CD4-positive, alpha-beta T cell treated with Interleukin-6 for 4 hours (primary cell): Measurements from ENCODE around the gene ATRAID.
"Not testable (repeated sequence)": the region's sequence is repeated elsewhere in the genome, so short reads cannot be mapped to it uniquely, and the experiment has no call there.

Experiments
- DNase-seq: peaks from one replicate; pipeline ENCODE4 v3.0.0-alpha.2; 2020; ENCODE audit warnings: mixed read lengths

Gene ATRAID, protein sequence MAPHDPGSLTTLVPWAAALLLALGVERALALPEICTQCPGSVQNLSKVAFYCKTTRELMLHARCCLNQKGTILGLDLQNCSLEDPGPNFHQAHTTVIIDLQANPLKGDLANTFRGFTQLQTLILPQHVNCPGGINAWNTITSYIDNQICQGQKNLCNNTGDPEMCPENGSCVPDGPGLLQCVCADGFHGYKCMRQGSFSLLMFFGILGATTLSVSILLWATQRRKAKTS

DNA sequence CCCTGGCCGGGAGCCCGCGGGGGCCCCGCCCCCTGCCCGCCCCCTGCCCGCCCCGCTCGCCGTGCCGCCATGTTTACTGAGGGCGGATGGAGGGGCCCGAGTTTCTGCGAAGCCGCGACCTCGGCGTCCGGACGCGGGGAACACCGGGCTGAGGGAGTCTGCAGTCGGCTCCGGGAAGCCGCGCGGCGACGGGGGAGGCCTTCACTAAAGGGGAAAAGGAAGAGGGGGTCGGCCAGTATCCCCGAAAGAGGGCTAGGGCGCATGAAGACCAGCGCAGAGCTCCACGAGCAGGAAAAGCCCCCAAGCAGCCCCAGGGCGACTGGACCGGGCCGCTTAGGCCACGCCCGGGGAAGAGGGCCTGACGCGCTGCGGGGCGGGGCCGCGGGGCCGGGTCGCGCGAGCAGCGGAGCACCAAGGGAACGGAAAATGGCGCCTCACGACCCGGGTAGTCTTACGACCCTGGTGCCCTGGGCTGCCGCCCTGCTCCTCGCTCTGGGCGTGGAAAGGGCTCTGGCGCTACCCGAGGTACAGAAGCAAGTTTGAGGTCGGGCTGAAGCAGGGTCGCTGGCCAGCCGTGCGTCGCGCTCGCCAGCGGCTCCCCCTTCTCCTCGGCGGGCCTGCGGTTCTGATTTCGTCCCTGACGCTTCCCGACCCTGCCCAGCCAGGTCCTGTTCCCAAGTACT is at the start of gene ATRAID, which contains the start of gene SLC5A6:
ATRAID (plus strand) TSS at position 99 of the 683 bp plus-strand sequence; CDS start at position 427, 328 bp downstream.
SLC5A6 (minus strand) TSS at position 326 of the 683 bp plus-strand sequence. CDS start 4,618 bp downstream, outside the sequence.
- peak; percentile 88 for DNase-seq

DNA sequence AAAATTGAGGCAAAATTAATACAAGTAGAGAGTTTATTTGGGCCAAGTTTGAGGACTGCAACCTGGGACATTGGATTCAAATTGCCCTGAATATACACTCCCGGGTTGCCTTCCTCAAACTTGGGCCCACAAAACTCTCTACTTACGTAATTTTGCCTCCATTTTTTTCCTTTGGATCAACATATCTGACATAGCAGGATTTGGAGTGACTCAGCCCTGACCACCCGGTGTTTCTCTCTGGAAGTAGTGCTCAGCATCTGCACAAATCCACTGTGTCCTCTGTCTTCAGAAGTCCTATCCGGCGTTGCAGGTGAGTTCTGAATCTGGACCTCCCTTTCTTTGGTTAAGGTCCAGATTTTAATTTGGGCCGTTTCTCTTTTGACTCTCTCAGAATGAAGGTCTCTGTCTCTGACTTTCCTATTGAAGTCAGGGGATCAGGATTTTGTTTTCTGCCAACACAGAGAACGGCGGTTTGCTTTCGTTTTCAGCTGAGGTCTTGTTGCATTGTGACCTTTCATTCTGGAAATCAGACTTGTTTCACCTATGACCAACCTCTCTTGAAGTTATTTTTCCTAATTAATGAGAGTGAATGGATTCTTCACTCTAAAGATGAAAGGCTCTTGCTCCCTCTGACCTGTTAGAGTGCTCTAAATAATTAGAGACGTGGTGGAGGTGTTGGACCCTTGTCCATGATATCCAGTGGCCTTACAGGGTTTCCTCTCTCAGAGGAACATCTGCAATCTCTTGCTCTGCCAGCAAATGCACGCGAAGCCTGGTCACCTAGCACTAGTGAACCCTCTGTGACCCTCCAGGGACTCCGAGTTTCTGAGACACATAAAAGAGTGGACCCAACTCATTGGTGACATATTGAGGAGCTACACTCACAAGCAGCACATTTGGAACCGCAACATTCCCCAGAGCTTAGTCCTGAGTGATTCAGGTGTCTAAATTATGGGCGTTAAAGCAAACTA is 49.4 kb upstream of the ATRAID start:
- DNase-seq, result no peak

DNA sequence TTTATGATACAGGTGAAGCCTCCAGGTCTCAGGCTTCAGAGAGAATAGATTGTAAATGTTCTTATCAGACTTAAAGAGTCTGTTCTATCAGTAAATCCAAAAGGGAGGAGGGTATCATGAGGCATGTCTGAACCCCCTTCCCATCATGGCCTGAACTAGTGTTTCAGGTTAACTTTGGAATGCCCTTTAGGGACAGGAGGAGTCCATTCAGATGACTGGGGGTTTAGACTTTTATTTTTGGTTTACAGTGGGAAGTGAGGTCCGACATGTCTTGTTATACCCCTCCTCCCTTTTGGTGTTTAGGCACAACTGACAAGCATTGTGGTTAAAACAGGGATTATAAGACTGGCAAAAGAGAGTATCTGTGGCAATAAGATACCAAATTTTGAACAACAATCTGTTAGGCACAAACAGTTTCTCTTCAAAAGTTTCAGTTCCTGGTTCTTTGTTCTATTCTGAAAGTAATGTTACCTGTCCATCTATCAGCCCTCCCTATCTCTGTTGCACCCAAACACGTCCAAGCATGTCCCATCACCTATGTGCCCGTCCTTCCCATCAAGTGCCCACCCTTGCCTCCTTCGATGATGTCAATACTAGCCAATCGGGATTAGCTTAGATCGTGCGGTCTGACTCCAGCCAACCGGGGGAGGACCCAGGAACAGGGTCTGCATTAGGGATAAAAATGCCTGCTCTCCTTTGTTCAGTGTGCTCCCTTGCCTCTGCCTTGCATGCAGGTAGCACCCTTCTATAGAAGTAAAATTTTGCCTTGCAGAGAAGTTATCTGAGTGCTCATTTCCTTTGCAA is 46.7 kb upstream of the ATRAID start:
- DNase-seq, result no peak

DNA sequence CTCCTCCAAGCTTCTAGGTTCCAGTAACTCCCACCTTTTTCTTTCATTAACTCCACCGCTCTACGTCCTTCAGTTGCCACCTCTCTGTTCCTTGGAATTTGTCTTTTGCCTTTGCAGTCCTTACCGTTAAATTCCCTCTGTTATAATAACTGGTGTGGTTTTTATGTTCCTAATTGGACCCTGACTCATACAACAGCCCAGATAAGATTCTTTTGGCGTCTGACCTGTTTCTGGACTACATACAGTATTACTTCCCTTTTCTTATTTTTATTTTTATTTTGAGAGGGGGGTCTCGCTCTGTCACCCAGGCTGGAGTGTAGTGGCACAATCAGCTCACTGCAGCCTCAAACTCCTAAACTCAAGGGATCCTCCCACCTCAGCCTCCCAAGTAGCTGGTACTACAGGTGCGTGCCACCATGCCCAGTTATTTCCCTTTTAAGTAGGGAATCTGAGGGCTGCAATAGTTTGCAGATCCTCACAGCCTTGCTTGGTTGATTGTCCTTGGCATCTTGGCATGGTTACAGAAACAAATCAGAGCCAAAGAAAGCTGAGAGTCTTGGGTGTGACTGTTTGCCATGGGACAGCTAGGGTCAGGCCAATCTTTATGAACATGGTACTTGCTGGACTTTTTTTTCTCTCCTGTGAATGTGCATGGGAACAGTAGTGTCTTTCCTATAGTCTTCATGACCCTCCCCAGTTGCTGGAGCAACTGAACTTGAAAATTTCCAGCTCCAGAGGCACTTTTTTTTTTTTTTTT is 41.1 kb upstream of the ATRAID start:
- no peak for DNase-seq

DNA sequence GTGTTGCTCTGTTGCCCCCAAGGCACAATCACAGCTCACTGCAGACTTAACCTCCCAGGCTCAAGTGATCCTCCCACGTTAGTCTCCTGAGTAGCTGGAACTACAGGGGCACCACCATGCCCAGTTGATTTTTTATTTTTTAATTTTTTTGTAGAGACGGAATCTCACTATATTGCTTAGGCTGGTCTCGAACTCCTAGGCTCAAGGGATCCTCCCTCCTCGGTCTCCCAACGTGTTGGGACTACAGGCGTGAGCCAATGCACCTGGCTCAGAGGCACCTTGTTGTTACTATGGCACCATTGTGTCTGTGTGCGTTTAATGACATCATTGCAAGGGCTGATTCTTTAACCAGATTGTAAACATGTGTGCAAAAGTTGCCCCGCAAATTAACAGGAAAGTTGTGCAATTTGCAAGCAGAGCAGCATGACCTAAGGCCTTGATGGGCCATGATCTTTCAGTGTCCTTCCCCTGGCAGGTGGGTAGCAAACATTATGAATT is 40.4 kb upstream of the ATRAID start:
- DNase-seq, result no peak

DNA sequence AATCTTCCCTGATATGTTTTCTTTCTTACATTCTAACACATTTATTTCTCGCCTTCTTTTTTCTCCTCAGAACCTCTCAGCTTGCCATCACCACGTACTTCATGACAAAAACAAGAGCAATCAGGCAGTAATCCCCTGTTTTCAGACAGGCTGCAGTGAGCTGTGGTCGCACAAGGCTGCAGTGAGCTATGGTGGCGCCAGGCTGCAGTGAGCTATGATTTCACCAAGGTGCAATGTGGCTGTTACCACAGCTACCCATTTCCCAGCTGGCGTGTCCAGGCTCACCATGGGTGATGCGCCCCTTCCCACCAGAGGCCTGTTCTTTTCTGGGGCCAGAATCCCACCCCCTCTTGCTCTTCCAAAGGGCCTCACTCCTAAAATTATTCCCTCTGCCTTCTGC is 37.2 kb upstream of the ATRAID start:
- DNase-seq, result no peak

DNA sequence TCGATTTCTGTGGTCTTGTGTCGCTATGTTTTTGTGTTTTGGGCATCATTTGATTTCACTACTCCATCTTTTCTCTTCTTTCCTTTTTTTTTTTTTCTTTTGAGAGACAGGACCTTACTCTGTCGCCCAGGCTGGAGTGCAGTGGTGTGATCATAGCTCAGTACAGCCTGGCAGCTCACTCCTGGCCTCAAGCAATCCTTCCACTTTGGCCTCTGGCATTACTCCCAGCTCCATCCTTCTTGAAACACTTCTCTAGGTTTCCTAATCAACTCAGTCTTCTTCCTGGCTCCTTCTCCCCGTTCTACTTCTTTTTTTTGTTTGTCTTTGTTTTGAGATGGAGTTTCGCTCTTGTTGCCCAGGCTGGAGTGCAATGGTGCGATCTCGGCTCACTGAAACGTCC is 36.5 kb upstream of the ATRAID start:
- DNase-seq, result no peak

DNA sequence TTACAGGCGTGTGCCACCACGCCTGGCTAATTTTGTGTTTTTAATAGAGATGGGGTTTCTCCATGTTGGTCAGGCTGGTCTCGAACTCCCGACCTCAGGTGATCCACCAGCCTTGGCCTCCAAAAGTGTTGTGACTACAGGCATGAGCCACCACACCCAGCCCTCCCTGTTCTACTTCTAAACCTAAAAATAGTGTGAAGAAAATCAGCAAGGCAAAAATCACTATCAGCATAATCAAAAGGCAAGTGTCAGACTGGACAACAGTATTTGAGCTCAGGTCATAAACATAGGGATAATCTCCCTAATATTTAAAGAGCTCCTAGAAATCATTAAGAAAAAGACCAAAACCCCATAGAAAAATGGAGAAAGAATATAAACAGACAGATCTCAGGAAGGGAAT is 36.1 kb upstream of the ATRAID start:
- not testable (repeated sequence) for DNase-seq

DNA sequence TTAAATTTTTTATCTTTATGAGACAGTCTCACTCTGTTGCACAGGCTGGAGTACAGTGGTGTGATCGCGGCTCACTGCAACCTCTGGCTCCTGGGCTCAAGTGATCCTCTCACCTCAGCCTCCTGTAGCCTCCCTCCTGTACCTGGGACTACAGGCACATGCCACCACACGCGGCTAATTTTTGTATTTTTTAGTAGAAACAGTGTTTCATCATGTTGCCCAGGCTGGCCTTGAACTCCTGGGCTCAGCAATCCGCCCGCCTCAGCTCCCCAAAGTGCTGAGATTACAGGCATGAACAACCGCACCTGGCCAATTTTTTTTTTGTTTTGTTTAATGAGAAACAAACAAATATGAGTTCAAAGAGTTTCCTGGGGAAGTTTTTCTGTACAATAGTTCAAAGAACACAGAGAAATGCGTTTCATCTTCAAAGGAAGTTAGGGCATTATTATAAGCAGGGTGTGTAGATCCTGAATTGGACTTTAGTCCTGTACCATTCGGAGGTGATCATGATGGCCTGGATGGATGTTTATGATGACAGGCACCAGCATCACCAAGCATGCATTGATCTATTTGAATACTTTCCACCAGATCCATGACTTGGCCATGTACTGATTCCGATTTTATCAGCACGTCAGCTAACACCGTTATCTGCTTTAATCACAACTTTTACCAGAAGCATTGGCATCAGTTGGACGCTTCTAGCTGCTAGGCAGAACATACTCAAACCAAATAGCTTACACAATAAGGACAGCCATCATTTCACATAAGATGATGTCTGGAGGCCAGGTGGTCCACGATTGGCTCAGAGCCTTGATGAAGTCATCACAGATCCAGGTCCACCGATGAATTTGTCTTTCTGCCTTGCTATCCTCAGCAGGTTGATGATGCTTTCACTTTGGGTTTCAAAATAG is 34.1 kb upstream of the ATRAID start:
- no peak for DNase-seq

DNA sequence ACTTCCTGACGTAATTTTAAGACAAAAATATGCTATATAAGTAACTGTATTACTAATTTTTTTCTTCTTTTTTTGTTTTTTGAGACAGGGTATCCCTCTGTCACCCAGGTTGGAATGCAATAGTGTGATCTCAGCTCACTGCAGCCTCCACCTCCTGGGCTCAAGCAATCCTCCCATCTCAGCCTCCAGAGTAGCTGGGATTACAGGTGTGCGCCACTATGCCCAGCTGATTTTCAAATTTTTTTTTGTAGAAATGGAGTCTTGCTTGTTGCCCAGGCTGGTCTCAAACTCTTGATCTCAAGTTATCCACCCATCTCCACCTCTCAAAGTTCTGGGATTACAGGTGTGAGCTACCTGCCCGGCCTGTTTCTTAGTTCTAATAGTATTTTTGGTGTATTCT is 33.4 kb upstream of the ATRAID start:
- no peak for DNase-seq

DNA sequence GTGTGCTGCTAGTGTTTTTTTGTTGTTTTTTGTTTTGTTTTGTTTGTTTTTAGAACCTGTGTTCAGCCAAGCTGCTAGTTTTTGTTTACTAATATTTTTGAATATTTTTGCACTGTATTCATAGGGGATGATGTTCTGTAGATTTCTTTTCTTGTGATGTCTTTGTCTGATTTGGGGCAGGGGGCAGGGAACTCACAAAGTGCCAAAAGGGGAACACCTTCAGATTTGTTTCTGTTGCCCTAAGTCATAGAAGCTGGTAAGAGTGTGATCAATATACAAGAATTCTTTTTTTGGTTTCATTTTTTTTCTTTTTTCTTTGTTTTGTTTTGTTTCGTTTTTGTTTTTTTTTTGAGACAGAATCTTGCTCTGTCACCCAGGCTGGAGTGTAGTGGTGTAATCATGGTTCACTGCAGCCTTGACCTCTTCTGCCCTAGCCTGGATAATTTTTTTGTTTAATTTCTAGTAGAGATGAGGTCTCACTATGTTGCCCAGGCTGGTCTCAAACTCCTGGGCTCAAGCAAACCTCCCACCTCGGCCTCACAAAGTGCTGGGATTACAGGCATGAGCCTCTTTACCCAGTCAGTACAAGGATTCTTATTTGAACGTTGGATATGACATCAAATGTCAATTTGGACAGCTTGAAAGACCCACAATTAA is 32.4 kb upstream of the ATRAID start:
- no peak for DNase-seq

DNA sequence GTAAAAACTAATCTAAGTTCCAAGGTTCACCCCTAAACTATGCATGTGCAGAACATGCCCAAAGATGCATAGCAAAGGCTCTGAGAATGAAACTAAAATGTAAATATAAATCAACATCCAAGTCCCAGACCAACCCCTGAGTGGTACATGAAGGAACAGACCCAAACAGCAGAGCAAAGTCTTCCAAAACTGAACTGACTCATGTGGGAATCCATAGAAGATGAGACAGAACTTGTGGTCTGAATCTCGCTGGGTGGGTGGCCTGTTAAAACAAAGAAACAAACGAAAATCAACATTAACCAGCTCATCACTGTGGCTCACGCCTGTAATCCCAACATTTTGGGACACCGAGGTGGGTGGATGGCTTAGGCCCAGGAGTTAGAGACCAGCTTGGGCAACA is 29.5 kb upstream of the ATRAID start:
- no peak for DNase-seq

DNA sequence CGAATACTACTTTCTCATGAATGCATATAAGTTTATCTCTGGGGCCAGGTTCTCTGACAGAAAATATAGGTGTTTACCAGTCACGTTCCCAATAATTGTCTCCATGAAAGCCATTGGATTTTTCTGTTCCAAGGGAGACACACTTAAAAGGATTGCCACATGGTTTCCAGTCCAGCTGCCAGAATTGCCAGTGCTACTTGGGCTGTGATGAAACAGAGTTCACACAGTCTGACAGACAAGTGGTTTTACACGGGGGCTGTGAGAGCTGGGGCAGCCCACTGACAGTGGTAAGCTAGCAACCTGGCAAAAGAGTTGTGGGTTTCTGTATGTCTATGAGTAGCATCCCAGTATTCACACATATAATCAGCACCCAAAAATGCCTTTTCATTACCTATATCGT is 27.7 kb upstream of the ATRAID start:
- no peak for DNase-seq

DNA sequence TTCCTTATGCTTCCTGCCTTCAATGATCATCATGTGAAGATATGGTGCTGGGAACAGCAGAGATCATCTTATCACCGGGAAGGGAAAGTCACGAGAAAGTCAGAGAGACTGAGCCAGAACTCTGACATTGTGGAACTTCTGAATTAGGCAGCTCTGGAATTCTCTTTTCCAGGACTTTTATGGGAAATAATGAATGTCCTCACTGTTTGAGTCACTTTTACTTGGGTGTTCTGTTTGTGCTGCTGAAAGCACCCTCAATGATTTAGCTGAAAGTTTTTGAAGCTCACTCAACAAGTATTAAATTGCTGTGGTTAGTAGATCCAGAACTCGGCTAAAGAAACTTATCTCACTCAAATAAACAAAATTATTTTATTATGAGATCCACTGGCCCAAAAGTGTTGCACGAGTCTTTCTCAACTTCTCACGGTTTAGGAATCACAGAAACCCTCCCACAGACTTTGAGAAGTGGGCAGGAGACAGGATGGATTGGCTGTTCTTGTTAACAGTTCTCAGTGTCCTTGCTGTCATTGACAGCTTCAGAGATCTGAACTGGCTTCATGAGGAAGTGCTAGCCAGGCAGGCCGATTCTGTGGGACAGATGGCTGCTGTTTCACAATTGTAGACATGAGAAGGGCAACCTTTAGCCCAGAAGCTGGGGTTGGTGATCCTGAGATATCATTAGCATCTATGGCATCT is 26.4 kb upstream of the ATRAID start:
- no peak for DNase-seq

DNA sequence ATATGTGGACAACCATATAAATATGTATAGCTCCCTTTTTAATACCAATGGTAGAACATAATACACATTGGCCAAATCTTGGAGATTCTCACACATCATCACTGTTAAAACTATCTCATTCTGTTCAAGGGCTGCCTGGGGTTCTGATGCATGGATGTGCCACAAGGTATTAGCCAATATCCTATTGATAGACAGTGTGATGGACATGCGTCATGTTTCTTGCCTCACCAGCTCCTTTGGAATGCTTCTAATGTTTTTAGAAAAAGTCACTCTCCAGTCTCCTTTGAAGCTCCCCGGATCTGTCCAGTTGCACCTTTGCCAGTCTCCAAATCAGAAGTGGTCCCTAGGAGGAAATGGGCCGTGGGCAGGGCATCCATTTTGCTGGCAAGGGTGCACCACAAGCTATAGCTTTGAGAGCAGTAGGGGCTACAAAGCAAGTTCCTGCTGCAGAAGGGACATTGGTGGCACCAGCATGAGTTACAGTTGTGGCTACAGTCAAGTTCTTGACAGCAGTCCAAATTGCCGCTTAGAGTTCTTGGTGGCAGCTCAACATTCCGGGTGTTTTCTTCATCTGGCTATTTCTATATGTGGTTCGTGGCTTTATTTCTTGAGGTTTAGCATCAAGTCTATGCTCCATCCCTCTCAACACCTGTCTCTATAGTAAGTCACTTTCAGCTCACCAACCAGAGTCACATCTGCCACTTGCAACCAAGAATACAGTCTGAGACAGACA is 25.1 kb upstream of the ATRAID start:
- DNase-seq, result no peak

DNA sequence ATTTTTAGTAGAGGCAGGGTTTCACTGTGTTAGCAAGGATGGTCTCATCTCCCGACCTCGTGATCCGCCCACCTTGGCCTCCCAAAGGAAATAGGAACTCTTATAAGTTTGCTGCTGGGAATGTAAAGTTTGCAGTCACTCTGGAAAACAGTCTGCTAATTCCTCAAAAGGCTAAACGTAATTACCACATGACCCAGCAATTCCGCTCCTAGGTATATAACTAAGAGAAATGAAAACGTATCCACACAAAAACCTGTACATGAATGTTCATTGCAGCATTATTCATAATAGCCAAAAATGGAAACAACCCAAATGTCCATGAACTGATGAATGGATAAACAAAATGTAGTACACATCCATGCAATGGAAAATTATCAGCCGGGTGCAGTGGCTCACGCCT is 21.9 kb upstream of the ATRAID start:
- no peak for DNase-seq

DNA sequence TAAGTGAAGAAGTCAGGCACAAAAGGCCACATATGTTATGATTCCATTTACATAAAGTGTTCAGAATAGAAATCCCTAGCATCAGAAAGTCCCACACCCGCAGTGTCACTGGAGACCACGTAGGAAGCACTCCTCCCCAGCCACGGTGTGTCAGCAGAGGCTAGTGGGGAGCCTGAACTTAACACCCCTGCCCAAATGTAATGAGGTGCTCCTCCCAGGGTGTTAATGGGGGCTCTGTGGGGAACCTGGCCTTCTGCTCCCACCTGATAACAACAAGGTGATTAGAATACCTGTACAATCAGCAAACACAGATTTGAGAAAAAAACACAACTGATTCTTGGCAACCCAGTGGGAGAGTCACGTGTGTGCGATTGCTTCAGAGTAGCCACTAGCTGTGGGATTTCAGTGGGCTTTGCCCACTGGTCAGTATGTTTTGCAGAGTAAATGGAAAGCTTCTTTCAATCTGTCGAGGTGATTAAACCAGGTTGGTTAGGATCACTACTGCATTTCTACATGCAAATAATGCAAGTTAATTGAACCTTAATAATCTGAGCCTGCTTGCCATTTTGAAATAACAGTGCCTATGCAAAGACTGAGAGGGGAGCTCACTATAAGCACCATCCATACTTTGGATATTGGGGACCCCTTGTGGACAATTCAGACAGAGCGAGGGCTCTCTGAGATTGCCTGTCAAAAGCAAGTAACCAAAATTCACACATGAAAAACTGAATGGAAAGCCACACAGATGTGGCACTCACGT is 20.6 kb upstream of the ATRAID start:
- peak; percentile 49 for DNase-seq
